IMR-90 (cell line): ENCODE results near the gene CETN2. TPM values are rescaled to one million over a fixed set of nuclear protein-coding genes. Genes with fewer than 3 reads are reported as not detected.

ENCODE experiments used
- ATAC-seq: fragments of 200-7000 bp; cut with Tn5 transposase; 2 replicates; pipeline ENCODE4 v1.9.1; 2020; ENCODE audit warnings: low read depth, mild to moderate bottlenecking, moderate library complexity
- BruUV-seq: library from RNA; stranded (reverse); fragments of 400-500 nt; replicated peaks from 2 replicates; lab custom pipeline; 2021; lab: Mats Ljungman, UMichigan
- CTCF ChIA-PET: fragments of 300-600 bp; formaldehyde crosslinking; extraction: SDS; loops from one replicate; lab custom pipeline; 2021; ENCODE audit warnings: antibody characterized with exemption; lab: Yijun Ruan, JAX
- POLR2A ChIA-PET: fragments of 300-600 bp; sonication (Branson Sonifier 250); formaldehyde crosslinking; loops from one replicate; lab custom pipeline; 2022; ENCODE audit warnings: antibody characterized with exemption; ENCODE audit not compliant: unreplicated experiment; lab: Charles Lee
- DNase-seq: peaks from one replicate; pipeline ENCODE4 v3.0.0; 2013
- H2AFZ ChIP-seq: replicated peaks from 2 replicates; pipeline ENCODE3; 2013; ENCODE audit warnings: low read length, mild to moderate bottlenecking; ENCODE audit not compliant: poor library complexity
- H2AK5ac ChIP-seq: 2 replicates; pipeline ENCODE4 v1.6.1; 2013; ENCODE audit warnings: low read depth, low read length, inconsistent platforms
- H2AK9ac ChIP-seq: replicated peaks from 2 replicates; pipeline ENCODE3; 2013; ENCODE audit warnings: mild to moderate bottlenecking, low read depth, low read length, moderate library complexity; ENCODE audit not compliant: poor library complexity
- H2BK120ac ChIP-seq: 2 replicates; pipeline ENCODE4 v1.6.1; 2013; ENCODE audit warnings: low read depth, low read length, inconsistent platforms
- H2BK15ac ChIP-seq: 3 replicates; pipeline ENCODE4 v1.6.1; 2013; ENCODE audit warnings: low read depth, low read length, inconsistent platforms
- H2BK20ac ChIP-seq: 2 replicates; pipeline ENCODE4 v1.6.1; 2013; ENCODE audit warnings: low read depth, mild to moderate bottlenecking, inconsistent platforms, low read length, moderate library complexity
- H2BK5ac ChIP-seq: 2 replicates; pipeline ENCODE4 v1.6.1; 2013; ENCODE audit warnings: mild to moderate bottlenecking, low read depth, low read length, inconsistent platforms; ENCODE audit not compliant: poor library complexity, severe bottlenecking
- H3K14ac ChIP-seq: replicated peaks from 2 replicates; pipeline ENCODE4 v1.6.1; 2013; ENCODE audit warnings: low read depth, low read length, inconsistent platforms
- H3K18ac ChIP-seq: 2 replicates; pipeline ENCODE4 v1.6.1; 2013; ENCODE audit warnings: low read depth, low read length, control low read depth
- H3K23ac ChIP-seq: 2 replicates; pipeline ENCODE4 v1.6.1; 2013; ENCODE audit warnings: low read depth, low read length, inconsistent platforms
- H3K27ac ChIP-seq: 2 replicates; pipeline ENCODE4 v1.5.1; 2013; ENCODE audit warnings: mild to moderate bottlenecking, control low read depth, low read length; ENCODE audit not compliant: insufficient read depth
- H3K27me3 ChIP-seq: 2 replicates; pipeline ENCODE4 v1.6.1; 2013; ENCODE audit warnings: low read length; ENCODE audit not compliant: control insufficient read depth, insufficient read depth
- H3K36me3 ChIP-seq: 2 replicates; pipeline ENCODE4 v1.6.1; 2013; ENCODE audit warnings: low read length, mixed read lengths; ENCODE audit not compliant: control insufficient read depth, insufficient read depth
- H3K4ac ChIP-seq: 2 replicates; pipeline ENCODE4 v1.6.1; 2013; ENCODE audit warnings: low read depth, low read length, inconsistent platforms
- H3K4me1 ChIP-seq: 2 replicates; pipeline ENCODE4 v1.6.1; 2013; ENCODE audit warnings: low read length, mixed read lengths; ENCODE audit not compliant: control insufficient read depth, insufficient read depth
- H3K4me2 ChIP-seq: 2 replicates; pipeline ENCODE4 v1.6.1; 2013; ENCODE audit warnings: low read depth, mild to moderate bottlenecking, control low read depth, low read length, moderate library complexity
- H3K4me3 ChIP-seq: 2 replicates; pipeline ENCODE4 v1.5.1; 2013; ENCODE audit warnings: low read depth, mild to moderate bottlenecking, control low read depth, low read length, moderate library complexity; ENCODE audit not compliant: insufficient read depth
- H3K56ac ChIP-seq: 2 replicates; pipeline ENCODE4 v1.6.1; 2013; ENCODE audit warnings: low read length, inconsistent platforms; ENCODE audit not compliant: insufficient read depth; ENCODE audit errors: extremely low read depth
- H3K79me1 ChIP-seq, 2 experiments: 2 replicates each; pipeline ENCODE4 v1.6.1; 2013; ENCODE audit warnings: low read length in 2 of 2, inconsistent platforms in 1 of 2, low read depth in 1 of 2
- H3K9ac ChIP-seq: 2 replicates; pipeline ENCODE4 v1.6.1; 2013; ENCODE audit warnings: low read depth, low read length, control low read depth
- H3K9me1 ChIP-seq: 2 replicates; pipeline ENCODE4 v1.6.1; 2013; ENCODE audit warnings: low read length, inconsistent platforms; ENCODE audit not compliant: insufficient read depth
- H3K9me3 ChIP-seq: 2 replicates; pipeline ENCODE4 v1.6.1; 2013; ENCODE audit warnings: low read length; ENCODE audit not compliant: control insufficient read depth, insufficient read depth
- H4K20me1 ChIP-seq: 2 replicates; pipeline ENCODE4 v1.6.1; 2013; ENCODE audit warnings: low read length, inconsistent platforms; ENCODE audit not compliant: insufficient read depth
- H4K5ac ChIP-seq: 2 replicates; pipeline ENCODE4 v1.6.1; 2013; ENCODE audit warnings: mild to moderate bottlenecking, low read depth, low read length, control low read depth
- H4K8ac ChIP-seq, 2 experiments: 2 replicates each; pipeline ENCODE4 v1.6.1; 2013; ENCODE audit warnings: low read depth in 2 of 2, low read length in 2 of 2, control low read depth in 1 of 2, inconsistent platforms in 1 of 2
- H4K91ac ChIP-seq: 2 replicates; pipeline ENCODE4 v1.6.1; 2013; ENCODE audit warnings: low read depth, low read length, inconsistent platforms; ENCODE audit not compliant: insufficient read depth
- BHLHE40 ChIP-seq: fragments of 150-350 bp; IDR thresholded peaks from 2 replicates; pipeline ENCODE4 v1.6.1; 2016; ENCODE audit warnings: mild to moderate bottlenecking, low read depth, low read length
- WGBS, 2 experiments: methylation state at CpG; one replicate each; pipeline versions ENCODE4 v1.1.5 to v1.1.7; 2013; ENCODE audit warnings: missing lambda C conversion rate in 2 of 2; ENCODE audit not compliant: insufficient read length in 1 of 2; ENCODE audit errors: extremely low coverage in 2 of 2; 5-methylcytosine and 5-hydroxymethylcytosine counted together
- dilution Hi-C: fragments of 300-500 bp; cut with HindIII; formaldehyde crosslinking; loops from one replicate; pipeline ENCODE4 v1.14.3; 2018; ENCODE audit warnings: low sequenced_read_pairs; ENCODE audit not compliant: unreplicated experiment
- in situ Hi-C: fragments of 300-500 bp; cut with MboI; formaldehyde crosslinking; loops from 3 replicates; pipeline ENCODE4 v1.14.3; 2019; ENCODE audit warnings: low sequenced_read_pairs, inconsistent platforms, mixed read lengths
- intact Hi-C: fragments of 100-400 bp; cut with micrococcal nuclease; formaldehyde crosslinking; loops from 2 replicates; pipeline ENCODE4 v1.10.0; 2022
- polyA plus RNA-seq, 3 experiments: library from polyadenylated mRNA; depleted of rRNA; stranded (reverse); fragments of >200 nt; gene quantifications; 2 replicates each; pipeline ENCODE4 v1.2.3, GENCODE V29; 2012; ENCODE audit warnings: low replicate concordance in 1 of 3
- total RNA-seq: library from RNA; depleted of rRNA; stranded (reverse); fragments of >200 nt; gene quantifications from 2 replicates; pipeline ENCODE4 v1.2.3, GENCODE V29; 2012

Gene CETN2
- total and polyA plus RNA-seq, 2 of the 4 experiments (the other 2 are of a cell fraction): 15.8 to 34.0 TPM

GRCh38 chrX:152831391-152831790, 834 bp upstream of the CETN2 start:
- ATAC-seq (no peak; the same call in 1 of the 2 replicates), DNase-seq (no peak)
- H2BK20ac ChIP-seq: no peak overlapping the region
- TF ChIP-seq BHLHE40: no peak
- in situ Hi-C loops (no loop called here), intact Hi-C loops (no loop called here), dilution Hi-C loops (no loop called here)
- H4K20me1 ChIP-seq: no peaks in the 10 kb centered on the region; the same call in 1 of the 2 replicates
- 29% methylated on average over 1 of the region's 10 CpGs; no CpG with 5 or more reads in 1 of the 2 experiments for WGBS, 2 experiments
- no peak overlapping the region for H3K18ac ChIP-seq
- H3K27ac ChIP-seq: peak overlapping the region; percentile 69
- no peaks in the 10 kb centered on the region for H3K9me1 ChIP-seq
- peaks cover 5 to 11% of the 10 kb centered on the region in 2 experiments; a peak in 2 of 4 replicates for H3K79me1 ChIP-seq
- peak overlapping the region; percentile 93 for H3K9ac ChIP-seq
- H3K14ac ChIP-seq: 0 out of 2 replicates have a peak overlapping the region, but pooled peaks have one; percentile 15
- H3K4ac ChIP-seq: no peak overlapping the region
- peak overlapping the region; percentile 69 to 71; a peak in 2 of 4 replicates for H4K8ac ChIP-seq
- no peak overlapping the region for H2AK5ac ChIP-seq
- CTCF ChIA-PET: no interaction called here
- POLR2A ChIA-PET: no interaction called here
- no peak overlapping the region for H2BK120ac ChIP-seq
- 0 out of 2 replicates have a peak overlapping the region, but pooled peaks have one; percentile 74 for H3K23ac ChIP-seq
- no peak overlapping the region for H3K56ac ChIP-seq
- 0 out of 2 replicates have a peak, but pooled peaks cover 2% of the 10 kb centered on the region for H3K4me1 ChIP-seq
- peak overlapping the region; percentile 88 for H3K4me3 ChIP-seq
- H2BK15ac ChIP-seq: no peak overlapping the region
- H2AFZ ChIP-seq: peak overlapping the region; percentile 89
- H3K9me3 ChIP-seq: no peaks in the 10 kb centered on the region
- H4K5ac ChIP-seq: peak overlapping the region; percentile 64; the same call in 1 of the 2 replicates
- peak overlapping the region; percentile 74 for H3K4me2 ChIP-seq
- no peaks in the 10 kb centered on the region for H3K27me3 ChIP-seq
- peak overlapping the region; percentile 87 for H2AK9ac ChIP-seq
- no peak overlapping the region for H4K91ac ChIP-seq
- no peaks in the 10 kb centered on the region; the same call in none of the 2 replicates for H3K36me3 ChIP-seq
- peak overlapping the region; percentile 40 for H2BK5ac ChIP-seq
- no TSS peak for BruUV-seq
